Activated CD8-positive, alpha-beta T cell treated with anti-CD3 and anti-CD28 coated beads for 36 hours (primary cell): ENCODE measurements around the gene SLC66A3. TPM values are rescaled to one million over a fixed set of nuclear protein-coding genes. Genes with fewer than 3 reads are reported as not detected.

Source experiments
- ATAC-seq: fragments of 200-7000 bp; cut with Tn5 transposase; one replicate; pipeline ENCODE4 v1.10.0; 2021; ENCODE audit warnings: mild to moderate bottlenecking, moderate library complexity
- CTCF ChIA-PET: fragments of 350-600 bp; sonication (Branson Sonifier 250); formaldehyde crosslinking; loops from one replicate; lab custom pipeline; 2021; ENCODE audit warnings: antibody characterized with exemption; lab: Charles Lee
- POLR2A ChIA-PET: fragments of 350-600 bp; sonication (Branson Sonifier 250); formaldehyde crosslinking; loops from one replicate; lab custom pipeline; 2021; ENCODE audit warnings: antibody characterized with exemption; lab: Charles Lee
- DNase-seq: peaks from one replicate; pipeline ENCODE4 v3.0.0-alpha.2; 2020
- H3K27ac Mint-ChIP-seq: one replicate; pipeline ENCODE4 v1.8.0; 2021; ENCODE audit warnings: mild to moderate bottlenecking, mixed read lengths
- H3K27me3 Mint-ChIP-seq: one replicate; pipeline ENCODE4 v1.8.0; 2021; ENCODE audit warnings: mixed read lengths
- H3K36me3 Mint-ChIP-seq: one replicate; pipeline ENCODE4 v1.8.0; 2021; ENCODE audit warnings: low read depth, mixed read lengths
- H3K4me1 Mint-ChIP-seq: one replicate; pipeline ENCODE4 v1.8.0; 2021; ENCODE audit warnings: low read depth, mixed read lengths
- H3K4me3 Mint-ChIP-seq: one replicate; pipeline ENCODE4 v1.8.0; 2021; ENCODE audit warnings: mild to moderate bottlenecking, moderate library complexity, mixed read lengths
- H3K9me3 Mint-ChIP-seq: one replicate; pipeline ENCODE4 v1.8.0; 2021; ENCODE audit warnings: mixed read lengths
- CTCF ChIP-seq: fragments of 200-600 bp; IDR thresholded peaks from one replicate; pipeline ENCODE4 v1.8.0; 2022; ENCODE audit warnings: antibody characterized with exemption, mild to moderate bottlenecking
- intact Hi-C: fragments of 100-400 bp; cut with micrococcal nuclease; formaldehyde crosslinking; loops from one replicate; pipeline ENCODE4 v1.10.0; 2022
- total RNA-seq, 2 experiments: library from RNA; stranded (reverse); gene quantifications; one replicate each; pipeline ENCODE4 v1.2.3, GENCODE V29; 2021

The SLC66A3 gene
- total RNA-seq, 2 experiments from 2014 or later, result 10.4 to 10.6 TPM

- DNase-seq (no peak), ATAC-seq (no peak)
- no peak overlapping the region for H3K4me3 Mint-ChIP-seq
- H3K27ac Mint-ChIP-seq, result no peak overlapping the region
- TF ChIP-seq CTCF, result no peak
- no peaks in the 10 kb centered on the region for H3K4me1 Mint-ChIP-seq
- no peaks in the 10 kb centered on the region for H3K27me3 Mint-ChIP-seq
- POLR2A ChIA-PET, result no interaction called here
- CTCF ChIA-PET, result interaction anchor here (1.3 kb wide), 1 partner anchor 92 kb away, joined by 4 read pairs; a partner anchor contains a TSS
- intact Hi-C loops, result no loop called here
- H3K9me3 Mint-ChIP-seq, result no peaks in the 10 kb centered on the region
- H3K36me3 Mint-ChIP-seq, result peaks cover 10% of the 10 kb centered on the region
These were observed 69.6 kb downstream of the SLC66A3 start for GRCh38 chr2:11224887-11225286.

- intact Hi-C loops, result no loop called here
- Mint-ChIP-seq H3K9me3 (no peaks in the 10 kb centered on the region), H3K27ac (no peak overlapping the region), H3K4me1 (no peaks in the 10 kb centered on the region), H3K4me3 (no peak overlapping the region), H3K27me3 (no peaks in the 10 kb centered on the region), H3K36me3 (peaks cover 4% of the 10 kb centered on the region)
- no peak for TF ChIP-seq CTCF
- ATAC-seq, result no peak
- POLR2A ChIA-PET, result interaction anchor here (0.7 kb wide), 1 partner anchor 358 kb away, joined by 3 read pairs; no protein-coding TSS in a partner anchor
- no peak for DNase-seq
- CTCF ChIA-PET, result interaction anchor here (1.2 to 1.7 kb wide), 3 partner anchors 95 to 356 kb away, joined by 3 to 7 read pairs (median 5); a partner anchor contains a TSS
These were observed 72.3 kb downstream of the SLC66A3 start for GRCh38 chr2:11227595-11227994.

Other genes starting within 250 kb of the SLC66A3 start
- gene KCNF1, start 243.5 kb upstream of the SLC66A3 start, total RNA-seq, result not detected
- 10 to 100 TPM; 12.7 to 13.9 TPM for gene ROCK2, start 189.2 kb downstream of the SLC66A3 start, total RNA-seq